Measurements from ENCODE around the gene ADAM30. TPM values are rescaled to one million over a fixed set of nuclear protein-coding genes. Genes with fewer than 3 reads are reported as not detected.
"Not testable (repeated sequence)": the region's sequence is repeated elsewhere in the genome, so short reads cannot be mapped to it uniquely, and the experiment has no call there.

Gene ADAM30
- polyA plus RNA-seq, 1 experiment: not detected

GRCh38 chr1:119865627-119866026, 30.7 kb downstream of the ADAM30 start:
- CTCF ChIA-PET: interaction anchor here (1.1 to 2.3 kb wide), 3 partner anchors 20 to 83 kb away, joined by 4 to 13 read pairs (median 4); no protein-coding TSS in a partner anchor

GRCh38 chr1:119862276-119862675, 34.0 kb downstream of the ADAM30 start:
- DNase-seq (ENCODE audit: low read depth, low spot score): peak; percentile 29
- Histone ChIP-seq H3K27ac (ENCODE audit: low read depth, low read length) (peak overlapping the region; percentile 53), H3K27me3 (ENCODE audit: control insufficient read depth, insufficient read depth, low read length) (no peaks in the 10 kb centered on the region), H3K4me3 (ENCODE audit: low read depth, low read length) (no peak overlapping the region), H3K9me3 (ENCODE audit: control insufficient read depth, insufficient read depth, low read length) (no peaks in the 10 kb centered on the region)
- ChIA-PET POLR2A (no interaction called here), CTCF (no interaction called here)
- TF ChIP-seq CTCF (IDR thresholded peaks at IDR 0.05; ENCODE audit: low read depth, low read length): no peak

More at GRCh38 chr1:119865627-119866026, 30.7 kb downstream of the ADAM30 start:
- Histone ChIP-seq H3K27me3 (ENCODE audit: control insufficient read depth, insufficient read depth, low read length) (no peaks in the 10 kb centered on the region), H3K4me3 (ENCODE audit: low read depth, low read length) (no peak overlapping the region), H3K27ac (ENCODE audit: low read depth, low read length) (peak overlapping the region; percentile 47), H3K9me3 (ENCODE audit: control insufficient read depth, insufficient read depth, low read length) (no peaks in the 10 kb centered on the region)
- peak; percentile 88 for DNase-seq (ENCODE audit: low read depth, low spot score)
- no peak for TF ChIP-seq CTCF (IDR thresholded peaks at IDR 0.05; ENCODE audit: low read depth, low read length)
- POLR2A ChIA-PET: no interaction called here

- TF ChIP-seq CTCF (IDR thresholded peaks at IDR 0.05; ENCODE audit: low read depth, low read length): no peak
- ChIA-PET CTCF (no interaction called here), POLR2A (no interaction called here)
- Histone ChIP-seq H3K4me3 (ENCODE audit: low read depth, low read length) (no peak overlapping the region), H3K27me3 (ENCODE audit: control insufficient read depth, insufficient read depth, low read length) (no peaks in the 10 kb centered on the region), H3K27ac (ENCODE audit: low read depth, low read length) (no peak overlapping the region), H3K9me3 (ENCODE audit: control insufficient read depth, insufficient read depth, low read length) (no peaks in the 10 kb centered on the region)
- no peak for DNase-seq (ENCODE audit: low read depth, low spot score)
Observed at GRCh38 chr1:119861547-119861946, 34.8 kb downstream of the ADAM30 start.

- Histone ChIP-seq H3K4me3 (ENCODE audit: low read depth, low read length) (no peak overlapping the region), H3K9me3 (ENCODE audit: control insufficient read depth, insufficient read depth, low read length) (no peaks in the 10 kb centered on the region), H3K27ac (ENCODE audit: low read depth, low read length) (peak overlapping the region; percentile 22), H3K27me3 (ENCODE audit: control insufficient read depth, insufficient read depth, low read length) (no peaks in the 10 kb centered on the region)
- CTCF ChIA-PET: interaction anchor here (1.4 to 1.8 kb wide), 2 partner anchors 11 to 51 kb away, joined by 5 to 8 read pairs; no protein-coding TSS in a partner anchor
- DNase-seq (ENCODE audit: low read depth, low spot score): peak; percentile 41
- POLR2A ChIA-PET: interaction anchor here (1.0 kb wide), 1 partner anchor 8 kb away, joined by 3 read pairs; no protein-coding TSS in a partner anchor
- TF ChIP-seq CTCF (IDR thresholded peaks at IDR 0.05; ENCODE audit: low read depth, low read length): no peak
Observed at GRCh38 chr1:119859647-119860046, 36.7 kb downstream of the ADAM30 start.

GRCh38 chr1:119858556-119859214, 37.6 kb downstream of the ADAM30 start:
- H3K4me3 ChIP-seq (ENCODE audit: low read depth, low read length); DNase-seq (ENCODE audit: low read depth, low spot score); H3K9me3 ChIP-seq (ENCODE audit: control insufficient read depth, insufficient read depth, low read length); POLR2A ChIA-PET; H3K27ac ChIP-seq (ENCODE audit: low read depth, low read length); H3K27me3 ChIP-seq (ENCODE audit: control insufficient read depth, insufficient read depth, low read length): not testable (repeated sequence)
- CTCF ChIA-PET: interaction anchor here (0.9 to 1.8 kb wide), 4 partner anchors 12 to 114 kb away, joined by 3 to 8 read pairs (median 4); no protein-coding TSS in a partner anchor

All from AG04450 (cell line).